Stimulated activated effector memory CD8-positive, alpha-beta T cell treated with anti-CD3 and anti-CD28 coated beads, Interleukin-12 subunit alpha, Interleukin-12 subunit beta, amount 100 ng/mL, for 72 hours (primary cell): ENCODE results near the gene IRS1.

Source experiments
- ATAC-seq: fragments of 150-1000 bp; cut with Tn5 transposase; 2 replicates; pipeline ENCODE4 v1.10.0; 2021
- DNase-seq, 2 donors: peaks; one replicate each; pipeline ENCODE4 v3.0.0; 2021 to 2022; ENCODE audit warnings: low spot score in 2 of 2
- H3K27ac Mint-ChIP-seq: one replicate; pipeline ENCODE4 v1.8.0; 2022; ENCODE audit warnings: mild to moderate bottlenecking, mixed read lengths
- H3K36me3 Mint-ChIP-seq: one replicate; pipeline ENCODE4 v1.8.0; 2022; ENCODE audit warnings: mild to moderate bottlenecking, mixed read lengths
- H3K4me1 Mint-ChIP-seq: one replicate; pipeline ENCODE4 v1.8.0; 2022; ENCODE audit warnings: mixed read lengths
- H3K4me3 Mint-ChIP-seq: one replicate; pipeline ENCODE4 v1.8.0; 2022; ENCODE audit warnings: mild to moderate bottlenecking, mixed read lengths
- H3K9me3 Mint-ChIP-seq: one replicate; pipeline ENCODE4 v1.8.0; 2022; ENCODE audit warnings: mixed read lengths

The IRS1 gene

DNA sequence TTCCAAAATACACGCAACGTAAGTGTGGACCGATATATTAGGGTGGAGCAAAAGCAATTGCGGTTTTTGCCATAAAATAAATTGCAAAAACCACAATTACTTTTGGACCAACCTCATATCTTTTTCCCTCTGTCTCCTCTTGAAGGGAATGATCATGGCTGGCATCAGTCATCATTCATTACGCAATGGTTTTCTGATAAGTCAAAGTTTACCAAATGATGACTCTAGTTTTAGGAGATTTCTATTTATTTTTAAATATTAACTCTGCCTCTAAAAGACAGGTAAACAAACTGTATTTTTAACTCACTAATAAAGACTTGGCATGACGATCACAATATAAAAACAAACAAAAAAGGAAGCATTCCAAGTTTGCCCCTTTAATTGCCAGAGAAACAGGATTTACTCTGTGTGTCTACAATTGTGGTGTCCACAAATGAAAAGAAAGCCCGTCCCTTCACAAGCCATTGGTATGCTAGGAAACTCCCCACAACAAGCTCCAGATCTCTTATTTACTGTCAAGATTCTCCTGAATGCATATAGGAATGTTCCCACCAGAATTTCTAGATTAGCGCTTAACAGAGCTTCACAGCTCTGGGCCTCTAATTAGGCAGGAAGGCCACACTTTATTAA is 61.3 kb downstream of the IRS1 start:
- H3K36me3 Mint-ChIP-seq: no peaks in the 10 kb centered on the region
- H3K27ac Mint-ChIP-seq: no peak overlapping the region

DNA sequence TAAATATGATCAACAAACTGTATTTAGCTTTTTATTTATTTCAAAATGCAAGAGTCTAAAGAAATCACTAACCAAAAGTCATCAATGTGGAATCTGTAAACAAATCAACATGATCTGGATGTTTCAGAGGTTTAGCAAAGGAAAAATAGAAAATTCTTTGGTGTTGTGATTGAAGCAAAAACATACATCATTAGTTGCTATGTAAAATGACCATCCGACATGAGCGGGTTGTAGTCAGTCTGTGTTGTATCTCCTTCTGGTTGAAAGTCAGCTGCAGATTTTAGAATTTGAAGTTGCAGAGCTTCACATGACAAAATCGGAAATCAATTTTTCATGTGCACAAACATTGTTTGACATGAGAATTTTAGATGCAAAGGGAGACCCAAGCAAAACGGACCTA is 63.2 kb downstream of the IRS1 start:
- Mint-ChIP-seq H3K36me3 (no peaks in the 10 kb centered on the region), H3K4me1 (no peaks in the 10 kb centered on the region), H3K9me3 (peaks cover 3% of the 10 kb centered on the region), H3K4me3 (no peak overlapping the region), H3K27ac (no peak overlapping the region)
- no peak for DNase-seq
- ATAC-seq: no peak

More for the DNA sequence above, 61.3 kb downstream of the IRS1 start:
- ATAC-seq (no peak), DNase-seq (no peak)
- no peak overlapping the region for H3K4me3 Mint-ChIP-seq
- no peaks in the 10 kb centered on the region for H3K4me1 Mint-ChIP-seq
- H3K9me3 Mint-ChIP-seq: peaks cover 3% of the 10 kb centered on the region

DNA sequence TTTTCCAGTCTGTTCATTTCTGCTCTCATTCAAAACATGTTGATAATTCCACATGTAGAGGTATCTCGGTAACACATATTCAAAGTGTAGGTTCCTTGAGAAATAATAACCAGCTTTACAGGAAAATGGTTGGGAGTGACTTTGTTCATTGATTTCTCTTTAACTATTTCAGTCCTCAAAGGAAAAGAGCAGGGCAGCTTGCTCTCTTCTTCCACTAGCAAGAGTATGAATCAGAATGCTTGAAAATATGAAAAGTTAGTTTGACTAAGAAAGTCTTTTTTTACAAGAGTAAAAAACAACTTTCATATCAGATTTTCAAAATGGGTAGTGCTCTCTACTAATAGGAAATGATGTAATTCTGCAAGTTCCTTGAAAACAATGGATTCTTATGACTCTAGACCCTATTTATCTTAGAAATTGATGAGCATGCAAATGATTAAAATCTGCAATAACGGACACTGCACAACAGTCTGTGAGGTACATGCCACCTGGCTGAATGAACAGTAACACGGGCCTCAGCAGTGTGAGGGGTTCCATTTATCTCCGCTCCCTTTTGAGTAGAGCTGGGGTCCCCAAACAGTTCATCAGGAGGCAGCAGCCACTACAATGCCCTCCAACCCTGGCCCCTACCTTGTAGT is 65.6 kb downstream of the IRS1 start:
- no peak overlapping the region for H3K27ac Mint-ChIP-seq

DNA sequence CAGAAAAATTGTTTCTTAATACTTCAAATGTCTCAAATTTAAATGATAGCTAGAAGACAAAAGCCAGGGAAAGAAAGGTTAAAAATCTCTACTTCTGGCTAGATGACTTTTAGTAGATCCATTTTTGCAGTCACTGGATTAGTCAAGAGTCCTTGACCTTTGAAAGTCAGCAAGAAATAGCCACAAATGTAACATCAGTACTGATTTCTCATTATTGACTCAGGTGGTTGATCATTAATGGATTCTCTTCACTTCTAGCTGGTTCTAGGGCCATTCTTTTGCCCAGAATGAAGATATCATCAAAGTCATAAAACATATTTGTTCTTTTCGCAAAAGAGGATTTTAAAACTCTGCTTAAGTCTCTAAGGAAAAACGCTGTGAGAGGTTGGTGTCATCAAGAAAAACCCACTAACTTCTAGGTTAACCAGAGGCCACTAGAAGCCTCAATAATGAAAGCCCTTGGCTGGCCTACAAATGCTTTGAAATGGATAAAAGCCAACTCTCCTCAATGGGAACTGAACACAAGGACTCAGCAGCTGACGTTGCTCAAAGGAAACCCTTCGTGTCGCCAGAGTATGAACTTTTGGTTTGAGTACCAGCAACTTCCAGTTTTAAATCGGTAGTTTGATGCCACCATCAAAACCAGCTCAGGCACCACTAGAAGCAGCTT is 66.3 kb downstream of the IRS1 start:
- Mint-ChIP-seq H3K4me1 (no peaks in the 10 kb centered on the region), H3K36me3 (no peaks in the 10 kb centered on the region)
- no peak for ATAC-seq

More for the DNA sequence above, 65.6 kb downstream of the IRS1 start:
- Mint-ChIP-seq H3K36me3 (no peaks in the 10 kb centered on the region), H3K4me1 (no peaks in the 10 kb centered on the region), H3K9me3 (peaks cover 3% of the 10 kb centered on the region), H3K4me3 (no peak overlapping the region)
- DNase-seq (no peak), ATAC-seq (no peak)

DNA sequence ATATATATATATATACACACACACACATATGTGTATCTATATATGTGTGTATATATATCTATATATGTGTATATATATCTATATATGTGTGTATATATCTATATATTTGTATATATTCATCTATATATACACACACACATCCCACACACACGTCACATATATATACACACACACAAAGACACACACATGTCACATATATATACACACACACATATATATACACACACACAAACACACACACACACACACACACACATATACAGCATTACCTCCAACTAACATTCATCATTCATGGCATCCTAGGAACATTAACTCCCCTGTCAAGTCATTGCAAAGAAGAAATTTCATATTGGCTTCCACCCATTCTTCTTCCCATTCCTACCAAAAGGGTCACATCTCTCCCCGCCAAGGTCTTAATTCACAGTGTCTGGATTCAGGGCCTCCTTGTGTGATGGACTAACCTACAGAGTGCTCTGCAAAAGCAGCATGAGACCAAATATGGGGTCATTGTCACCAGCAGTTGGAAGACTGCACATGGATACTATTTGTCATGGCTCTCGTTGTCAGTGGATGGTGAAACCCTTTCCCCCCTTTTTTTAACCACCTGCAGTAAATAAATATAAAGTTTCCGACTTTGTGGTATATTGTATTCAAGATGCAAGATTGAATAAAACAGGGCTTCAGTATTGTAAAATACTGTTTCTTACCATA is 67.0 kb downstream of the IRS1 start:
- ATAC-seq (no peak), DNase-seq (no peak)
- Mint-ChIP-seq H3K4me3 (no peak overlapping the region), H3K36me3 (no peaks in the 10 kb centered on the region), H3K4me1 (no peaks in the 10 kb centered on the region), H3K9me3 (peaks cover 2% of the 10 kb centered on the region), H3K27ac (no peak overlapping the region)

More for the DNA sequence above, 66.3 kb downstream of the IRS1 start:
- Mint-ChIP-seq H3K4me3 (no peak overlapping the region), H3K27ac (no peak overlapping the region), H3K9me3 (peaks cover 3% of the 10 kb centered on the region)
- no peak for DNase-seq

DNA sequence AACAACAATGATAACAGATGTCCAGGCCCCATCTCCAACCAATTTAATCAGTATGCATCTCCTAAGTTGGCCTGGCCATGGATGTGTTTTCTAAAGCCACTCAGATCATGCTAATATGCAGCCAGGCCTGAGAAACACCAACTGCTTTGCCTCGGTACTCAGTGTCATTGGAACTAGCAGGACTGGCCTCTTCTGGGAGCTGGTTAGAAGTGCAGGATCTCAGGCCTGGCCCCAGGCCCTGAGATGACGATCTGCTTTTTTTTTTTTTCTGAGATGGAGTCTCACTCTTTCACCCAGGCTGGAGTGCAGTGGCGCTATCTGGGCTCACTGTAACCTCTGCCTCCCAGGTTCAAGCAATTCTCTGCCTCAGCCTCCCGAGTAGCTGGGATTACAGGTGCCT is 69.1 kb downstream of the IRS1 start:
- H3K27ac Mint-ChIP-seq: no peak overlapping the region
- no peaks in the 10 kb centered on the region for H3K9me3 Mint-ChIP-seq
- DNase-seq (no peak), ATAC-seq (no peak)
- no peaks in the 10 kb centered on the region for H3K36me3 Mint-ChIP-seq
- H3K4me3 Mint-ChIP-seq: no peak overlapping the region
- H3K4me1 Mint-ChIP-seq: no peaks in the 10 kb centered on the region

DNA sequence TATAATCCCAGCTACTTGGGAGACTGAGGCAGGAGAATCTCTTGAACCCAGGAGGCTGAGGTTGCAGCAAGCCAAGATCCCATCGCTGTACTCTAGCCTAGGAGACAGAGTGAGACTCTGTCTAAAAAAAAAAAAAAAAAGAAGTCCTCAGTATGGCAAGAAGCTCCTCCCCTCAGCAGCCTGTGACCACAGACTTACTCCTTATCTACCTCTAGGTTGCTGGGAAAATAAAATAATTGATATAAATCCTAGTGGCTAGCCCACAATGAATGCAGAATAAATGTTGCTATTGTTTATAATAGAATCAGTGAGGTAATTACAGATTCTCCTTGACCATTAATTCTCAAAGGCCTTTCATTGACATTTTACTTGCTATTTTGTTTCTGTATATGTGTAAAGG is 70.6 kb downstream of the IRS1 start:
- Mint-ChIP-seq H3K4me1 (no peaks in the 10 kb centered on the region), H3K36me3 (no peaks in the 10 kb centered on the region), H3K4me3 (no peak overlapping the region), H3K9me3 (no peaks in the 10 kb centered on the region), H3K27ac (no peak overlapping the region)
- ATAC-seq (no peak), DNase-seq (no peak)

DNA sequence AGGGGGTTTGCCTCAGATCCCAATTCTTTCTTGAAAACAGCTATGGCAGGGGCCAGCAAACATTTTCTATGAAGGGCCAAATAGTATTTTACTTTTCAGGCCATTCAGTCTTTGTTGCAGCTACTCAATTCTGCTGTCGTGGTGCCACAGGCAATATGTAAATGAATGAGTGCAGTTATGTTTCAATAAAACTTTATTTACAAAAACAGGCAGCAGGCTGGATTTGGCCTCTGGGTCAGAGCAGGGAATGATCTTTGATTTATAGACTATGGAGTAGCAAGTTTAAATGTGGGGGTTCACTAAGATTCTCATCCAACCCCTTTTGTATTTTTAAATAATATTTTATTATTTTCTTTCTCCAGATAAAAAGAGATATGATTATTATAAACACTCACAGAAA is 72.4 kb downstream of the IRS1 start:
- H3K4me1 Mint-ChIP-seq: no peaks in the 10 kb centered on the region
- no peak for ATAC-seq

DNA sequence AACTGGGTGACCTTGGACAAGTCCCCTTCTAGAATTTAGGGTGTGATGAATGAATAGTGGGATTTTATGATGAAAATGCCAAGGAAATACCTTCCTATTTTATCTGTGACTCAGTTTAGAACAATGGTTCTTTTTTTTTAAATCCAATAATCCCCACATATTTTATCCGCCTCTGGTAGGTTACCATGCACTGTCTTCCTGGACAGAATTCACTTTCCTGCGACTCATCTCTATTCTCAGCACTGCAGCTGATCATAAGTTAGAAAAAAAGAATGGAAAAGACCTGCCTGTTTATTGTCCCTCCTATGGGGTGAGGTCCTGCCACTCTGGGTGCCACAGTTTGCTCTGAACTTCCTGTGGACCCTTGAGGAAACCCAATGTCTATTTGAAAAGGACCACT is 73.1 kb downstream of the IRS1 start:
- Mint-ChIP-seq H3K36me3 (no peaks in the 10 kb centered on the region), H3K4me1 (no peaks in the 10 kb centered on the region), H3K27ac (no peak overlapping the region), H3K4me3 (no peak overlapping the region), H3K9me3 (no peaks in the 10 kb centered on the region)
- DNase-seq (no peak), ATAC-seq (no peak)

More for the DNA sequence above, 72.4 kb downstream of the IRS1 start:
- H3K27ac Mint-ChIP-seq: no peak overlapping the region
- DNase-seq: no peak
- H3K36me3 Mint-ChIP-seq: no peaks in the 10 kb centered on the region
- no peak overlapping the region for H3K4me3 Mint-ChIP-seq
- H3K9me3 Mint-ChIP-seq: no peaks in the 10 kb centered on the region

DNA sequence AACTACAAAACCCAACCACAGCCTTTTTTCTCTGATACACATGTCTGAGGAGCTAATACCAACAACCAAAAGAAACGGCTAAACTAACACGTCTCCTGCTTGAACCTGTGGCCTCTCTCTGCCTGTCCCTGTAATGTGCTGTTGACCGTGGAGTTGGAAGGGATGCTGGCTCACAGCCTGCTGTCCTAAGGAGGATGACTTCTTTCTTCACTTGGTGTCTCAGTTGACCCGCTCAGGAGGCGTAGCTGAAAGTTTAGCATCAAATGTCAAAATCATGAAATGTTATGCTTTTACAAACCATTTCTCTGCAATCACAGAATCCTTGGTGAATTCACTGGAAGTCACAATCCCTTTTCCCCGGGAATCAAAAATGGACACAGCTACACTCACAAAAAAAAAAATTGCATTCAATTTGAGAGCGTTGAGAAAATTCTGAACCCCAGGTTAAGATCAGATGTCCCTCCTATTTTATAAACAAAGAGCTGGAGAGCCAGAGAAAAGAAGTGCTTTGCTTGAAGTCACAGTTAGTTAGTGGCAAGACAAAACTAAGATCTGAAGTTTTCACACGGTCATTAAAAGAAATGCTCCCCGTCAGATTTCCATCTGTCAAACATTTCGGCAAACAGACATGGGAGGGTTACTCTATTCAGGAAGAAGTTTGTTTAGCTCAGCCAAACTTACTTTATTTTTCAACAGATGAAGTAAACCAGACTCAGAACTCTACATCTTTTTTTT is 74.3 kb downstream of the IRS1 start:
- Mint-ChIP-seq H3K4me1 (no peaks in the 10 kb centered on the region), H3K9me3 (no peaks in the 10 kb centered on the region), H3K4me3 (no peak overlapping the region), H3K27ac (no peak overlapping the region), H3K36me3 (no peaks in the 10 kb centered on the region)
- ATAC-seq: no peak
- DNase-seq: no peak

DNA sequence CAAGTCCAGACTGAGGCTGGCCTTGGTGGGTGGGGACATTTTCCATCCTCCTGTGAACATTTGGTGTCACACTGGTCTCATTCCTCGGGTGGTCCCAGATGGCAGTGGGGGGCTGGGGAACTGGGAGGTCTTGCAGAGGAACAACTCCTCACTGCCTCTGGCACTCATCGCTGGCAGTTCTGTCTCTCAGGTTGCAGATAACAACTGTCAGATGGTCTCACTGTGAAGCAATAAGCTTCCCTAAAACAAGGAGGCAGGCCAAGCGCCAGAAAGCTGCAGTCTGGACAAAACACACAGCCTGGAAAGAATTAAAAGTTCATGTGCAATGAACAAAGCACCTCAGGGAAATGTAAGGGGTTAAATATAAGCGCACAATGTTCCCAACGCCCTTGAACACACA is 78.1 kb downstream of the IRS1 start:
- H3K36me3 Mint-ChIP-seq: no peaks in the 10 kb centered on the region
- no peaks in the 10 kb centered on the region for H3K4me1 Mint-ChIP-seq
- no peak overlapping the region for H3K4me3 Mint-ChIP-seq
- no peak overlapping the region for H3K27ac Mint-ChIP-seq
- no peak for DNase-seq
- no peak for ATAC-seq
- H3K9me3 Mint-ChIP-seq: no peaks in the 10 kb centered on the region

DNA sequence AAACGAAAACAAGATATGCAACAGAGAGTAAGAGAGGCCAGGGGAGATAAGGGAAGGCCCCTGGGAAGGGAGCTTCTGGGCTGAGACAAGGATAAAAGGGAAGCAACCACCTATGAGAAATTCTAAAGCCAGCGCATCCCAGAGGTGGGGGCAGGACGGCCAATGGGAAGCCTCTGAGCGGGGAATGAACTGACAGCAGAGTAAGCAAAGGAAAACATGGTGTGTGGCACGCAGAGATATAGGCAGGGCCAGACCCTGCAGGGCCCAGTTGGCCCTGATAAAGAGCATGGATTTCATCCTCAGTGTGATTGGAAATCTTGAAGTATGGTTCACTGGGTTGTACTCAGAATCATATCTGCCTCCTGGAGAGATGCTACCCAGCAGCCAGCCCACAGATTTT is 78.7 kb downstream of the IRS1 start:
- H3K9me3 Mint-ChIP-seq: no peaks in the 10 kb centered on the region
- H3K4me1 Mint-ChIP-seq: no peaks in the 10 kb centered on the region
- DNase-seq (no peak), ATAC-seq (no peak)
- no peak overlapping the region for H3K27ac Mint-ChIP-seq
- H3K4me3 Mint-ChIP-seq: no peak overlapping the region
- no peaks in the 10 kb centered on the region for H3K36me3 Mint-ChIP-seq

DNA sequence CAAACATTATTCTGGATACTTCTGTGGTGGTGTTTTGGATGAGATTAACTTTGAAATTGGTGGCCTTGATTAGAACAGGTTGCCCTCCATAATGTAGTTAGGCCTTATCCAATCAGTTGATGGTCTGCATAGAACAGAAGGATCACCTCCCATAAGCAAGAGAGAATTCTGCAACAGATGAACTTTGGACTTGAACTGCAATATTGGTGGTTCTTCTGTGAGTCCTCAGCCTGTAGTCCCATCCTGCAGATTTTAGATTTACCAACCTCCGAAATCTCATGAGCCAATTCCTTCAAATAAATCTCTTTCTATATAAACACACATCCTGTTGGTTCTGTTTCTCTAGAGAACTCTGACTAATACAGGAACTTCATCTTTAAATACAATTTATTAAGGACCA is 81.9 kb downstream of the IRS1 start:
- no peak overlapping the region for H3K27ac Mint-ChIP-seq
- H3K4me1 Mint-ChIP-seq: peaks cover 4% of the 10 kb centered on the region

DNA sequence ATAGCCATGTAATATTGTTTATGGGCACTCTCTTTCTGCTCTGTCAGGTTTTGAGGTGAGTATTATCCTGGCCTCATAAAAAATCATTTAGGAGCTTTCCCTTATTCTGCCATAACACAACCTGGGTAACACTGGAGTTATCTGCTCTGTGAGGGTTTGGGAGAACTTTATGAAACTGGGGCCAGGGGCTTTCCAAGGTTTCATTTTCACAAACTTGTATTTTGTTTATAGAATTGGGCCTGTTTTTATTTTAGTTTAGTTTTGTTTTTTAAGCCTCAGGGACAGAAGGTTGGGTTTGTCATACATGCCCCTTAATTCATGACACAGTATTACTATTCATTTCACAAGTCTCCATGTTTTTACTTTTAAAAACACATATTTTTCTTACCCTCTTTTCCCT is 83.5 kb downstream of the IRS1 start:
- DNase-seq: no peak
- Mint-ChIP-seq H3K4me3 (no peak overlapping the region), H3K9me3 (no peaks in the 10 kb centered on the region), H3K4me1 (peaks cover 4% of the 10 kb centered on the region), H3K36me3 (no peaks in the 10 kb centered on the region), H3K27ac (no peak overlapping the region)
- no peak for ATAC-seq

More for the DNA sequence above, 81.9 kb downstream of the IRS1 start:
- no peak overlapping the region for H3K4me3 Mint-ChIP-seq
- no peaks in the 10 kb centered on the region for H3K36me3 Mint-ChIP-seq
- no peaks in the 10 kb centered on the region for H3K9me3 Mint-ChIP-seq
- ATAC-seq (no peak), DNase-seq (no peak)

DNA sequence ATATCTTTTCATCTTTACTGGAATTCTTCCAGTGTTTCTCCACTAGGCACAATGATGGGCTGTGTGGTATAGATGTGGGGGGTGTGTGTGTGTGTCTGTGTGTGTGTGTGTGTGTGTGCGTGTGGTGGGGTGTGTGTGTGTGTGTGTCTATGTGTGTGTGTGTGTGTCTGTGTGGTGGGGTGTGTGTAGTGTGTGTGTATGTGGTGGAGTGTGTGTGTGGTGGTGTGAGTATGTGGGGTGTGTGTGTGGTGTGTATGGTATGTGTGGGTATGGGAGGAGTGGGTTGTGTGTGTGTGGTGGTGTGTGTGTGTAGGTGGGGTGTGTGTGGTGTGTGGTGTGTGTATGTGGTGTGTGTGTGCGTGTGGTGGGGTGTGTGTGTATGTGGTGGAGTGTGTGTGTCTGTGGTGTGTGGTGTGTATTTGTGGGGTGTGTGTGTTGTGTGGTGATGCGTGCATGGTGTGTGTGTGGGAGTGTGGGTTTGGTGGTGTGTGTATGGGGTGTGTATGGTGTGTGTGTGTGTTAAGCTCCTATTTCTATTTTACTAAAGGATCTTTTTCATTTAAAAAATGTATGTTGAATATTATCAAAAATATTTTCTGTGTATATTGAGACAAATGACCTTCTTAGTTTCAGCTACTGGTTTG is 84.2 kb downstream of the IRS1 start:
- Mint-ChIP-seq H3K4me3 (no peak overlapping the region), H3K27ac (no peak overlapping the region), H3K9me3 (no peaks in the 10 kb centered on the region), H3K4me1 (peaks cover 4% of the 10 kb centered on the region), H3K36me3 (no peaks in the 10 kb centered on the region)
- DNase-seq (no peak), ATAC-seq (no peak)
